GM18517 (cell line): ENCODE measurements around the gene MTMR2.

Experiments
- ATAC-seq: cut with Tn5 transposase; IDR thresholded peaks from one replicate; pipeline ENCODE4 v1.9.1; 2021; ENCODE audit warnings: mild to moderate bottlenecking, moderate library complexity; ENCODE audit not compliant: unreplicated experiment

The MTMR2 gene

GRCh38 chr11:95788921-95789505 lies 134.9 kb downstream of the MTMR2 start:
- no peak for ATAC-seq
